SU-DHL-6 (cell line): ENCODE data around the gene DGKB.

Experiments
- CTCF ChIP-seq: fragments of 200-600 bp; sonication (generic); IDR thresholded peaks from one replicate; pipeline ENCODE4 v1.5.1; 2017; ENCODE audit warnings: antibody characterized with exemption, mild to moderate bottlenecking, low read length, moderate library complexity; ENCODE audit not compliant: insufficient read depth, poor library complexity, severe bottlenecking
- EZH2phosphoT487 ChIP-seq: fragments of 200-600 bp; sonication (generic), shearing (Covaris generic); conservative IDR thresholded peaks from 2 replicates; pipeline ENCODE4 v1.6.1; 2018; ENCODE audit warnings: mild to moderate bottlenecking, antibody characterized with exemption, low read length, moderate library complexity, mixed read lengths

GRCh38 chr7:14934839-14935238, 32.3 kb upstream of the DGKB start:
- no peak for TF ChIP-seq EZH2phosphoT487
- TF ChIP-seq CTCF: no peak
